Neuron (in vitro differentiated cells): ENCODE measurements around the gene PPP6R2.

Experiments
- H2AFZ ChIP-seq: one replicate; pipeline ENCODE4 v1.6.1; 2013; ENCODE audit warnings: low read depth, mild to moderate bottlenecking, inconsistent platforms, low read length, moderate library complexity
- H3K27me3 ChIP-seq: one replicate; pipeline ENCODE4 v1.6.1; 2013; ENCODE audit warnings: low read length; ENCODE audit not compliant: insufficient read depth
- H3K36me3 ChIP-seq: one replicate; pipeline ENCODE4 v1.6.1; 2013; ENCODE audit warnings: low read length; ENCODE audit not compliant: insufficient read depth
- H3K4me1 ChIP-seq: one replicate; pipeline ENCODE4 v1.6.1; 2013; ENCODE audit warnings: low read length; ENCODE audit not compliant: insufficient read depth
- H3K4me3 ChIP-seq: 2 replicates; pipeline ENCODE4 v1.5.1; 2013; ENCODE audit warnings: mild to moderate bottlenecking, low read length, moderate library complexity
- H3K9me3 ChIP-seq: one replicate; pipeline ENCODE4 v1.6.1; 2013; ENCODE audit warnings: low read length

PPP6R2 gene

GRCh38 chr22:50482107-50483074, 139.3 kb downstream of the PPP6R2 start:
- no peaks in the 10 kb centered on the region for H3K4me1 ChIP-seq

GRCh38 chr22:50483106-50483505, 140.0 kb downstream of the PPP6R2 start:
- Histone ChIP-seq H3K36me3 (no peaks in the 10 kb centered on the region), H2AFZ (no peak overlapping the region), H3K27me3 (peaks cover 61% of the 10 kb centered on the region), H3K9me3 (peaks cover 8% of the 10 kb centered on the region), H3K4me3 (no peak overlapping the region), H3K4me1 (no peaks in the 10 kb centered on the region)

More at GRCh38 chr22:50482107-50483074, 139.3 kb downstream of the PPP6R2 start:
- H3K36me3 ChIP-seq, result no peaks in the 10 kb centered on the region
- H3K4me3 ChIP-seq, result no peak overlapping the region
- peaks cover 58% of the 10 kb centered on the region for H3K27me3 ChIP-seq
- H2AFZ ChIP-seq, result no peak overlapping the region
- H3K9me3 ChIP-seq, result peaks cover 8% of the 10 kb centered on the region

- H3K36me3 ChIP-seq, result no peaks in the 10 kb centered on the region
- H3K27me3 ChIP-seq, result peaks cover 60% of the 10 kb centered on the region
- H3K4me3 ChIP-seq, result no peak overlapping the region
- H3K4me1 ChIP-seq, result no peaks in the 10 kb centered on the region
- peaks cover 8% of the 10 kb centered on the region for H3K9me3 ChIP-seq
- H2AFZ ChIP-seq, result no peak overlapping the region
Measured at GRCh38 chr22:50483556-50483955, 140.4 kb downstream of the PPP6R2 start.

GRCh38 chr22:50483977-50484853, 141.1 kb downstream of the PPP6R2 start:
- Histone ChIP-seq H3K36me3 (no peaks in the 10 kb centered on the region), H3K27me3 (peaks cover 56% of the 10 kb centered on the region), H2AFZ (no peak overlapping the region), H3K4me3 (no peak overlapping the region), H3K4me1 (no peaks in the 10 kb centered on the region), H3K9me3 (peaks cover 8% of the 10 kb centered on the region)

GRCh38 chr22:50485221-50486131, 142.3 kb downstream of the PPP6R2 start:
- Histone ChIP-seq H3K4me1 (no peaks in the 10 kb centered on the region), H3K27me3 (peaks cover 47% of the 10 kb centered on the region), H2AFZ (no peak overlapping the region)

GRCh38 chr22:50486561-50487289, 143.6 kb downstream of the PPP6R2 start, which contains the start of gene MIOX:
TSS of gene MIOX (plus strand) at chr22:50486859. CDS start at chr22:50486898, 39 bp downstream.
- Histone ChIP-seq H3K27me3 (peaks cover 37% of the 10 kb centered on the region), H3K9me3 (no peaks in the 10 kb centered on the region), H3K4me1 (no peaks in the 10 kb centered on the region), H2AFZ (no peak within 1 kb of the TSS), H3K4me3 (no peak within 1 kb of the TSS), H3K36me3 (no peaks in the 10 kb centered on the region)

More at GRCh38 chr22:50485221-50486131, 142.3 kb downstream of the PPP6R2 start:
- Histone ChIP-seq H3K4me3 (no peak overlapping the region), H3K9me3 (no peaks in the 10 kb centered on the region), H3K36me3 (no peaks in the 10 kb centered on the region)

- Histone ChIP-seq H3K27me3 (peaks cover 30% of the 10 kb centered on the region), H3K36me3 (no peaks in the 10 kb centered on the region), H3K4me1 (no peaks in the 10 kb centered on the region), H3K9me3 (no peaks in the 10 kb centered on the region), H2AFZ (no peak overlapping the region), H3K4me3 (no peak overlapping the region)
Measured at GRCh38 chr22:50487290-50488005, 144.3 kb downstream of the PPP6R2 start.

GRCh38 chr22:50488006-50488677, 145.0 kb downstream of the PPP6R2 start:
- Histone ChIP-seq H3K36me3 (no peaks in the 10 kb centered on the region), H2AFZ (no peak overlapping the region), H3K4me1 (no peaks in the 10 kb centered on the region), H3K9me3 (no peaks in the 10 kb centered on the region), H3K4me3 (no peak overlapping the region), H3K27me3 (peaks cover 24% of the 10 kb centered on the region)

GRCh38 chr22:50488886-50489285, 145.8 kb downstream of the PPP6R2 start:
- Histone ChIP-seq H3K36me3 (no peaks in the 10 kb centered on the region), H2AFZ (no peak overlapping the region), H3K9me3 (no peaks in the 10 kb centered on the region), H3K4me1 (no peaks in the 10 kb centered on the region), H3K27me3 (peaks cover 16% of the 10 kb centered on the region), H3K4me3 (no peak overlapping the region)

GRCh38 chr22:50489363-50490243, 146.5 kb downstream of the PPP6R2 start:
- Histone ChIP-seq H3K36me3 (no peaks in the 10 kb centered on the region), H3K4me3 (no peak overlapping the region), H2AFZ (no peak overlapping the region), H3K4me1 (no peaks in the 10 kb centered on the region), H3K9me3 (no peaks in the 10 kb centered on the region), H3K27me3 (peaks cover 13% of the 10 kb centered on the region)
